Measurements from ENCODE around the gene MAST2. TPM values are rescaled to one million over a fixed set of nuclear protein-coding genes. Genes with fewer than 3 reads are reported as not detected.
A peak's percentile ranks its signal among the peaks of the same experiment; 100 is the strongest.

MAST2 gene
- total and polyA plus RNA-seq, 2 of the 13 experiments (the other 11 are each of a cell fraction or from before 2014, with no cell fraction given): 15.3 to 23.0 TPM

DNA sequence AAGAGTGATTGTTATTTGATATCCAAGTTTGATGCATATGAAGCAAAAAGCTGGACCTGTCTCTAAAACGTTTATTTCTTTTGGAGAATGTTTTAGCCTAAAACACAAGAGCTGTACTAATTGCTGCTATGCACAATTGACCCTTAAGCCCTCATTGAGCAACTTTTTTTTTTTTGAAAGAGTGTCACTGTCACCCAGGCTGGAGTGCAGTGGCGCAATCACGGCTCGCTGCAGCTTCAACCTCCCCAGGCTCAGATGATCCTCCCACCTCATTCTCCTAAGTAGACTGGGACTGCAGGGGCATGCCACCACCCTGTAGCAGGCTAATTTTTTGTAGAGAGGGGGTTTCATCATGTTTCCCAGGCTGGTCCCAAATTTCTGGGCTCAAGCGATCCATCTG lies 199.9 kb downstream of the MAST2 start (continued):
- TF ChIP-seq, protein P1, sequence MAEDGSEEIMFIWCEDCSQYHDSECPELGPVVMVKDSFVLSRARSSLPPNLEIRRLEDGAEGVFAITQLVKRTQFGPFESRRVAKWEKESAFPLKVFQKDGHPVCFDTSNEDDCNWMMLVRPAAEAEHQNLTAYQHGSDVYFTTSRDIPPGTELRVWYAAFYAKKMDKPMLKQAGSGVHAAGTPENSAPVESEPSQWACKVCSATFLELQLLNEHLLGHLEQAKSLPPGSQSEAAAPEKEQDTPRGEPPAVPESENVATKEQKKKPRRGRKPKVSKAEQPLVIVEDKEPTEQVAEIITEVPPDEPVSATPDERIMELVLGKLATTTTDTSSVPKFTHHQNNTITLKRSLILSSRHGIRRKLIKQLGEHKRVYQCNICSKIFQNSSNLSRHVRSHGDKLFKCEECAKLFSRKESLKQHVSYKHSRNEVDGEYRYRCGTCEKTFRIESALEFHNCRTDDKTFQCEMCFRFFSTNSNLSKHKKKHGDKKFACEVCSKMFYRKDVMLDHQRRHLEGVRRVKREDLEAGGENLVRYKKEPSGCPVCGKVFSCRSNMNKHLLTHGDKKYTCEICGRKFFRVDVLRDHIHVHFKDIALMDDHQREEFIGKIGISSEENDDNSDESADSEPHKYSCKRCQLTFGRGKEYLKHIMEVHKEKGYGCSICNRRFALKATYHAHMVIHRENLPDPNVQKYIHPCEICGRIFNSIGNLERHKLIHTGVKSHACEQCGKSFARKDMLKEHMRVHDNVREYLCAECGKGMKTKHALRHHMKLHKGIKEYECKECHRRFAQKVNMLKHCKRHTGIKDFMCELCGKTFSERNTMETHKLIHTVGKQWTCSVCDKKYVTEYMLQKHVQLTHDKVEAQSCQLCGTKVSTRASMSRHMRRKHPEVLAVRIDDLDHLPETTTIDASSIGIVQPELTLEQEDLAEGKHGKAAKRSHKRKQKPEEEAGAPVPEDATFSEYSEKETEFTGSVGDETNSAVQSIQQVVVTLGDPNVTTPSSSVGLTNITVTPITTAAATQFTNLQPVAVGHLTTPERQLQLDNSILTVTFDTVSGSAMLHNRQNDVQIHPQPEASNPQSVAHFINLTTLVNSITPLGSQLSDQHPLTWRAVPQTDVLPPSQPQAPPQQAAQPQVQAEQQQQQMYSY (CRISPR knock-in tag; IDR thresholded peaks at IDR 0.05): no peak
- TF ChIP-seq EZH2 (conservative IDR thresholded peaks at IDR 0.05; ENCODE audit: low read depth, low read length) (no peak), ZNF644 (CRISPR knock-in tag; IDR thresholded peaks at IDR 0.05; ENCODE audit: low read depth) (no peak), IRF2 (CRISPR knock-in tag; IDR thresholded peaks at IDR 0.05) (no peak), GTF3A (CRISPR knock-in tag; conservative IDR thresholded peaks at IDR 0.05) (no peak), IKZF1 (IDR thresholded peaks at IDR 0.05) (no peak), ZNF546 (CRISPR knock-in tag; conservative IDR thresholded peaks at IDR 0.05) (no peak), NFIB (CRISPR knock-in tag; IDR thresholded peaks at IDR 0.05; ENCODE audit: borderline replicate concordance) (no peak), ZNF572 (CRISPR knock-in tag; IDR thresholded peaks at IDR 0.05) (no peak), NR3C1 (CRISPR knock-in tag; IDR thresholded peaks at IDR 0.05) (no peak), SATB2 (CRISPR knock-in tag; IDR thresholded peaks at IDR 0.05) (no peak), ZBTB33 (CRISPR knock-in tag; IDR thresholded peaks at IDR 0.05) (peak; percentile 63), FOSL2 (CRISPR knock-in tag; IDR thresholded peaks at IDR 0.05) (peak; percentile 63), SP1 (IDR thresholded peaks at IDR 0.05) (no peak), SP1 (CRISPR knock-in tag; IDR thresholded peaks at IDR 0.05) (no peak), ZNF207 (IDR thresholded peaks at IDR 0.05; ENCODE audit: borderline replicate concordance) (no peak), EHMT2 (IDR thresholded peaks at IDR 0.05; ENCODE audit: borderline replicate concordance, low read depth, low read length) (no peak), POLR2G (IDR thresholded peaks at IDR 0.05; ENCODE audit: low read depth, low read length) (no peak), PITX1 (CRISPR knock-in tag; IDR thresholded peaks at IDR 0.05) (peak; percentile 60; the same call in 1 of the 2 replicates), CREB1 (IDR thresholded peaks at IDR 0.05) (no peak), CREB1 (CRISPR knock-in tag; IDR thresholded peaks at IDR 0.05) (peak; percentile 68), ZNF574 (CRISPR knock-in tag; IDR thresholded peaks at IDR 0.05) (no peak), ZNF788 (CRISPR knock-in tag; IDR thresholded peaks at IDR 0.05; ENCODE audit: borderline replicate concordance) (peak; percentile 29; the same call in 1 of the 2 replicates)
- TF ChIP-seq, protein P2, sequence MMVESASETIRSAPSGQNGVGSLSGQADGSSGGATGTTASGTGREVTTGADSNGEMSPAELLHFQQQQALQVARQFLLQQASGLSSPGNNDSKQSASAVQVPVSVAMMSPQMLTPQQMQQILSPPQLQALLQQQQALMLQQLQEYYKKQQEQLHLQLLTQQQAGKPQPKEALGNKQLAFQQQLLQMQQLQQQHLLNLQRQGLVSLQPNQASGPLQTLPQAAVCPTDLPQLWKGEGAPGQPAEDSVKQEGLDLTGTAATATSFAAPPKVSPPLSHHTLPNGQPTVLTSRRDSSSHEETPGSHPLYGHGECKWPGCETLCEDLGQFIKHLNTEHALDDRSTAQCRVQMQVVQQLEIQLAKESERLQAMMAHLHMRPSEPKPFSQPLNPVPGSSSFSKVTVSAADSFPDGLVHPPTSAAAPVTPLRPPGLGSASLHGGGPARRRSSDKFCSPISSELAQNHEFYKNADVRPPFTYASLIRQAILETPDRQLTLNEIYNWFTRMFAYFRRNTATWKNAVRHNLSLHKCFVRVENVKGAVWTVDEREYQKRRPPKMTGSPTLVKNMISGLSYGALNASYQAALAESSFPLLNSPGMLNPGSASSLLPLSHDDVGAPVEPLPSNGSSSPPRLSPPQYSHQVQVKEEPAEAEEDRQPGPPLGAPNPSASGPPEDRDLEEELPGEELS (CRISPR knock-in tag; IDR thresholded peaks at IDR 0.05): no peak

Measured in HepG2 (cell line).